Stimulated activated effector memory CD8-positive, alpha-beta T cell treated with anti-CD3 and anti-CD28 coated beads, Interleukin-12 subunit alpha, Interleukin-12 subunit beta, amount 100 ng/mL, for 72 hours (primary cell): ENCODE data around the gene CLEC11A.

Experiments
- ATAC-seq: fragments of 150-1000 bp; cut with Tn5 transposase; 2 replicates; pipeline ENCODE4 v1.10.0; 2021
- DNase-seq, 2 donors: peaks; one replicate each; pipeline ENCODE4 v3.0.0; 2021 to 2022; ENCODE audit warnings: low spot score in 2 of 2
- H3K27ac Mint-ChIP-seq: one replicate; pipeline ENCODE4 v1.8.0; 2022; ENCODE audit warnings: mild to moderate bottlenecking, mixed read lengths
- H3K36me3 Mint-ChIP-seq: one replicate; pipeline ENCODE4 v1.8.0; 2022; ENCODE audit warnings: mild to moderate bottlenecking, mixed read lengths
- H3K4me1 Mint-ChIP-seq: one replicate; pipeline ENCODE4 v1.8.0; 2022; ENCODE audit warnings: mixed read lengths
- H3K4me3 Mint-ChIP-seq: one replicate; pipeline ENCODE4 v1.8.0; 2022; ENCODE audit warnings: mild to moderate bottlenecking, mixed read lengths
- H3K9me3 Mint-ChIP-seq: one replicate; pipeline ENCODE4 v1.8.0; 2022; ENCODE audit warnings: mixed read lengths

The CLEC11A gene

DNA sequence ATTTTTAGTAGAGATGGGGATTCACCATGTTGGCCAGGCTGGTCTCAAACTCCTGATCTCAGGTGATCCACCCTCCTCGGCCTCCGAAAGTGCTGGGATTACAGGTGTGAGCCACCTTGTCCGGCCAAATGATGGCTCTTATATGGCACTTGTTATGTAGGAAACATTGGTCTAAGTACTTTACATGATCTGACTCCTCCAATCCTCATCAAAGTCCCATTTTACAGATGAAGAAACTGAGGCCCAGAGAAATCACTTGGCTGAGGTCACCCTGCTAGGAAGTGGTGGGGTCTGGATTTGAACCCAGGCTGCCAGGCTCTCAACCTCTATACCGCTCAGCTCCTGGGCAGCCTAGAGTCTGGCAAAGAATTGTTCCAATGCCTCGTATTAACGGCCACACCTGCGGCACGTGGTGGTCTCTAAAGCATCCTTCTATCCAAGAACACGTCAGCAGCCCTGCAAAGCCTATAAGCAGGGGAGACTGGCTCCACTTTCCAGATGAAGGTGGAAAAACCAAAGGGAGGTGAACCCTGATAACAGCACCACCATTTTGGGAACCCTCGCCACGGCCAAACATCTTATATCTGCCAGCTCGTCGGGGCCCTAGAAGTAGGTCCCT lies 21.7 kb upstream of the CLEC11A start:
- ATAC-seq: no peak
- Mint-ChIP-seq H3K9me3 (no peaks in the 10 kb centered on the region), H3K4me1 (peaks cover 4% of the 10 kb centered on the region), H3K36me3 (no peaks in the 10 kb centered on the region), H3K27ac (no peak overlapping the region), H3K4me3 (no peak overlapping the region)
- DNase-seq: no peak

DNA sequence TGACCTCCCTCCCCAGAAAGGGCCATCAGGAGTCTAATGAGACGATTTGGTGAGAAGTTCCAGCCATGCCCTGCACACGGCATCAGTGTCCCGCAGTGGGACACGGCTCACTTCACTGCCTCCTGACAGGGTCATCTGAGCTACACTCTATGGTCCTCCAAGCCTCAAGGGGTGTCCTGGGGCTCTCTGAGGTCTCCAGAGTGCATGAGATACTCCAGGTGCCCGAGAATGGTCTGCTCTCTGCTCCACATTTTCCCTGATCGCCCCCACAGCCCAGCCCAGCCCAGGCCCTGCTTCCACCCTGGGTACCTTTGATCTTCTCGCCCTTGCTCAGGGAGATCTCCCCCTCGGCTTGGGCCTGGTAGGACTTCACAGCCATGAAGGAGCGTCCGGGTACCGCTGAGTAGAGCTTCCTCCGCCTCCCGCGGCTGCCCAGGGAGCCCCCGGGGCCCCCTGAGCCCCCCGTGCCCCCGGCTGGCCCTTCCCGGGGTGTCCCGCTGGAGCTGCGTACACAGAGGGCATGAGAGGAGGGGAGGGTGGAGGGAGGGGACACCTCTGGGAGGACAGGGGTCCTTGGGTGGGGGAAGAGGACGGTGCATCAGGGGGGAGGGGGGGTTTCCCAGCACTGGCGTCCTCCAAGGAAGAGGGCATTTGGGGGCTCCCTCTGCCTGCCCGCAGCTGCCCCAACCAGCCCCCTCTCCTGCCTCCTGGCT lies 20.9 kb upstream of the CLEC11A start:
- Mint-ChIP-seq H3K9me3 (no peaks in the 10 kb centered on the region), H3K27ac (no peak overlapping the region), H3K36me3 (no peaks in the 10 kb centered on the region), H3K4me3 (no peak overlapping the region), H3K4me1 (peaks cover 4% of the 10 kb centered on the region)
- no peak for DNase-seq
- ATAC-seq: no peak

DNA sequence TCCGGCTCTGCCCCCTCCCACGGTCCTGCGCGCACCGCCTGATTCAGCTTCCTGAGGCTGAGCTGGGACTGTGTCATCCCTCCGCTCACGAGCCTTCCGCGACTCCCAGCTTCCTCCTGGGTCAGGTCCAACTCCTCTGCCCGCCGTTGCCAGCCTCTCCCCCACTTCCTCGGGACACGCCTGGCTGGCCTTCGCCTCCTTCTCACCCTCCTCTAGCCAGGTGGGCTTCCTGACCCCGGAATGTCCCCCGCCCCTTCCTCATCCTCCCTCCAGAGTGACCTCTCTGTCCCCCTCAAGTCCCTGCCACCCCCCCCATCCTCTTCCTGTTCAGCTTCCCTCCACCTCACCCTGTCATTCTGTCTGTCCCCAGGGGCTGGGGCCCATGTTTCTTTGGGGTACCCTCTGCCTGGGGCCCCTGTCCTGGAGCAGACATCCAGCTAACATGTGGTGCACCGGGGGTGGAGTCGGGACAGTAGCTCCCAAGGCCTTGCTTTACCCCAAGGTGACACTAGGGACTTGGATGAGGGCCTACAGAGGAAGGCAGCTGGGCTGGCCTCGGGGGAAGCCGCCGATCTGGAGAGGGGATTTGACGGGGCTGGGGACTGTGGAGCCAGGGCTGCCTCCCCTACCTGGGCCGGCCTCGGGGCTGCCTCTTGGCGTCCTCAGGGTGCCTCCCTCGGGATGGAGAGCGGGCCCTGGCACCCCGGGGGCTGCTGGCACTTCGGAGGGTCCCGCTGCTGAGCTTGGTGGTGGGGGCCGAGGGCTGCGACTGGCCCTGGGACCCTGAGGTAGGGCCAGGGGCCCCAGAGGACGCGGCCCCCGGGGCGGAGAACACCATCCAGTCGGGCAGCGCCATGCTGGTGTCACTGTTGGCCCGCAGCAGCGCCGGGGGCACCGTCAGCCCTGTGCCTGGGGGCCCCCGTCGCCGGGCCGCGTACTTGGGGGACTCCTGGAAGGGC lies 20.0 kb upstream of the CLEC11A start:
- Mint-ChIP-seq H3K4me3 (no peak overlapping the region), H3K36me3 (no peaks in the 10 kb centered on the region), H3K9me3 (no peaks in the 10 kb centered on the region), H3K27ac (no peak overlapping the region), H3K4me1 (peaks cover 4% of the 10 kb centered on the region)
- DNase-seq (no peak), ATAC-seq (no peak)

DNA sequence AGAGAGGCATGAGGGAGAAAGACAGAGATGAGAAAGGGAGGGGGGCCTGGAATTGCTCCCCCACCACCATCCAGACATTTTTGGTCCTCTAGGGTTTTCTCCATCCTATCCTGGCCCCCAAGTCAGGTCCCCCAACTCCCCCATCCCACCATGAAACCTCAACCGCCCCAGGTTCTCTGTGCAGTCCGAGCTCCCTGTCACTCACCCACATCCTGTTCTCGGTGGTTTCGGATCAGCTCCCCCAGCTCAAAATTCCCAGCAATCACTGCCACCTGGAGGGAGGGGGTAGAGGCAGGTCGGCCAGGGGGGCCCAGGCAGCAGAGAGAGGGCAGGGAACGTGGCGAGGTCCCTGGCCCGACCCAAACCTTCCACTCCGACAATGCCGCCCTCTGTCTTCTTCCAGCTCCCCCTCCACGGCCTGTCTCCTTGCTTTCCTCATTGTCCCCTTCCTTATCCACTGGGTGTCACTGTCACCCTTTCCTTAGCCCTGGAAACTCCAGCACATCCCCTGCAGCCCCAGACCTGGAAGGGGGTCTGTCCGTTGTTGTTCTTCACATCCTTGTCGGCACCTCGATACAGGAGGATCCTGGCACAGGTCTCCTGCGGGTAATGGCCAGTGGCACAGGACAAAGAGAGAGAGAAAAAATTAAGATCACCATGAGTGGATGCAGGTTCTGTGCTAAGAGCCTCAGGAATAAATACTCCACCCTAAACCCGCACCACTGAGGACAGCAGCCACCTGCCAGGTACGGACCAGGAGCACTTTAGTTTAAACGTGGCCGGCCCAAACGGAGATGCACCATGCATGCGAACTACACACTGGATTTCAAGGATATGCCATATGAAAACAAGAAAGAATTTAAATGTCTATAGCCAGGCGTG lies 19.0 kb upstream of the CLEC11A start:
- H3K9me3 Mint-ChIP-seq: no peaks in the 10 kb centered on the region
- no peak overlapping the region for H3K27ac Mint-ChIP-seq
- ATAC-seq (no peak), DNase-seq (no peak)
- no peak overlapping the region for H3K4me3 Mint-ChIP-seq
- no peaks in the 10 kb centered on the region for H3K36me3 Mint-ChIP-seq
- peaks cover 4% of the 10 kb centered on the region for H3K4me1 Mint-ChIP-seq

DNA sequence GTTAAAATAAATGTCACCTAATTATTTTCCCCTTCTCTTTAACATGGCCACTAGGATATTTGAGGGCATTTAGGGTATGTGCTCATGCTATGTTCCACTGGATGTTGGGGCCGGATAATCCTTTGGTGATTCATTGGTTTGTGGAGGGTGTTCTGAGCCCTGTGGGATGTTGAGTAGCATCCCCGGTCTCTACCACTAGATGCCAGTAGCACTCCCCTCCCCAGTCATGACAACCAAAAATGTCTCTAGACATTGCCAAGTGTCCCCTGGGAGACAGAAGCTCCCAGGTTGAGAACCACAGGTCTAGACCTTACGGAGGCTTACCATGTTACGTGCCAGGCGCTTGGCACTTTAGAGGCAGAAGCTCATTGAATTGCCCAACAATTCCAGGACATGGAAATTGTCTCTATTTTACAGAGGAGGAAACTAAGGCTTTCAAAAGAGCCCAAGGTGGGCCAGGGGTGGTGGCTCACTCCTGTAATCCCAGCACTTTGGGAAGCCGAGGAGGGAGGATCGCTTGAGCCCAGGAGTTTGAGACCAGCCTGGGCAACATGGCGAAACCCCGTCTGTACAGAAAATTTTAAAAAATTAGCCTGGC lies 17.6 kb upstream of the CLEC11A start:
- H3K4me3 Mint-ChIP-seq: no peak overlapping the region
- no peaks in the 10 kb centered on the region for H3K9me3 Mint-ChIP-seq
- peaks cover 4% of the 10 kb centered on the region for H3K4me1 Mint-ChIP-seq
- H3K27ac Mint-ChIP-seq: no peak overlapping the region
- no peak for DNase-seq
- H3K36me3 Mint-ChIP-seq: no peaks in the 10 kb centered on the region
- peak; percentile 65 for ATAC-seq

DNA sequence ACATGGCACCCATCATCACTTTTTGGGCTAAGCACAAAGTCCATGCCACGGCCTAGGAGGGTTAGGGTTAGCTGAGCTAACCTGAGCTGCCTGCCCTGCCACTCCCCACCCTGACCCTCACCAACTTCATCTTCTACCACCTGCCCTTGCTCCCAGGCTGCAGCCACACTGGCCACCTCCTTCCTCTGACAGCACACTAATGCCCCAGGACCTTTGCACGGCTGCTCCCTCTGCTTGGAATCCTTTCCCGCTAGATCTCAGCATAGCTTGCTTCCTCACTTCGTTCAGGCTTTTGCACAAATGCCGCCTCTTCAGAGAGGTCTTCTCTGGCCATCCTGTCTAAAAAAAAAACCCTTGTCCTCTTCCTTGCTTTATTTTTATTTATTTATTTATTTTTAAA lies 16.8 kb upstream of the CLEC11A start:
- DNase-seq (no peak), ATAC-seq (no peak)
- Mint-ChIP-seq H3K9me3 (no peaks in the 10 kb centered on the region), H3K36me3 (no peaks in the 10 kb centered on the region), H3K4me3 (no peak overlapping the region), H3K27ac (no peak overlapping the region), H3K4me1 (peaks cover 4% of the 10 kb centered on the region)

DNA sequence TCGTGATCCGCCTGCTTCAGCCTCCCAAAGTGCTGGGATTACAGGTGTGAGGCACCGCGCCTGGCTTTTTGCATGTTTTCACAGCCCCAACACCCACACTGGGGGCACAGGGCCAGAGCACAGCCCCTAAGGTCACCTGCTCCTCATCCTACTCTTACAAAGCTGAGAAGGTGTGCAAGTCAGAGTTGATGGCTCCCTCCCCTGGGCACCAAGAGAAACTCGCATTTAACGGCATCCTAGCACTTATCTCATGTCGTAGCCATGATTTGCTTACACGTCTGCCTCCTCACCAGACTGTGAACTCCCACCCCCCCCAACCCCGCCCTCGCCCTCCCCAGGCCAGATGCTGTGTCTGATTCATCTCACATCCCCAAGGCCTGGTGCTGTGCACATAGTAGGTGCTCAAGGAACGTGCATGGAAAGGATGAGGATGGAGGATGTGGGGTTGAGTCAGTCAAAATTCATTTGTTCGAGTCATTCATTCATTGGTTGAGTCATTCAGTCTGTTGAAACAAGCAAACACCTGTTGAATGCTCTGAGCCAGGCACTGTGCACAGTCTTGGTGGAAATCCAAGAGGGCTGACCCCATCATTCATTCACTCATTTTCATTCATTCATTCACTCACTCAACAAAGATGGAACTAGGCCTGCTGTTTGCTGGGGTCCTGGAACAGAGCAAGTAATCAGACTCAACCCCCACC lies 14.8 kb upstream of the CLEC11A start:
- no peak for ATAC-seq
- H3K4me1 Mint-ChIP-seq: peaks cover 4% of the 10 kb centered on the region
- DNase-seq: no peak

DNA sequence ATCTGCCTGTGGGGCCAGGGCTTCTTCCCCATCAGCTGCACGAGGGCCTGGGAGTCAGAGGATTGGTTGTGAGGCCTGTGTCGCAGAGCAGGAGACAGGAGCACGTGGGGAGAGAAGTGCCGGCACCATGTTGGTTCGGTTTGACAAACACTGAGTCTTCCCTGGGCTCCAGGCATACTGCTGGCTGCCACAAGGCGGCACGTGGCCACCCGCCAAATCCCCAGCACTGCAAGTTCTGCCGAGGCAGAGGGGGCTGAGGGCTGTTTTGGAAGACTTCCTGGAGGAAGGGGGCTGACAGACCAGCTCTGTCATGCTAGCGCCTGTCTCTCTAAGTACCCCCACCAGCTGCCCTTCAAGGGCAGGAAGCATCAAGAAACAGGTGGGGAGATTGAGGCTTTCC lies 13.1 kb upstream of the CLEC11A start:
- no peak for ATAC-seq

More for the DNA sequence above, 14.8 kb upstream of the CLEC11A start:
- no peaks in the 10 kb centered on the region for H3K36me3 Mint-ChIP-seq
- H3K27ac Mint-ChIP-seq: no peak overlapping the region
- no peaks in the 10 kb centered on the region for H3K9me3 Mint-ChIP-seq
- no peak overlapping the region for H3K4me3 Mint-ChIP-seq

DNA sequence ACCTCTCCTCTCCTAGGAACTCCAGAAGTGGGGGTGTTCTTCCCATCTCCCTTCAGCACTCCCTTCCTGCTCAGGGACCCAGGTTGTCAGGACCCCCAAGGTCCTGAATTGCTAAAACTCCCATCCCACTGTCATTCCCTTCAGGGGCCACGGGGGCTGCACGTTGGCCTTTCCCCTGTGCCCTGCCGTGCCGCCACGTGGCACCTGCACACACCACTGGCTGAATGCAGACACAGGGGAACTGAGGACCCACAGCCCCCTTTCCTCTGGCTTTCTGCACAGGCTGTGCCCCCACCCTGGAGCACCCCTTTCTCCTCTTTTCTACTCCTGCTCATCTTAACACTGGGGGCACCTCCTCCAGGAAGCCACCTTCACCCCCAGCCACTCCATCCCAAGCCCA lies 12.6 kb upstream of the CLEC11A start:
- no peak for ATAC-seq
- no peaks in the 10 kb centered on the region for H3K36me3 Mint-ChIP-seq
- no peak for DNase-seq
- no peak overlapping the region for H3K27ac Mint-ChIP-seq
- no peaks in the 10 kb centered on the region for H3K4me1 Mint-ChIP-seq
- H3K4me3 Mint-ChIP-seq: no peak overlapping the region
- no peaks in the 10 kb centered on the region for H3K9me3 Mint-ChIP-seq

More for the DNA sequence above, 13.1 kb upstream of the CLEC11A start:
- no peaks in the 10 kb centered on the region for H3K9me3 Mint-ChIP-seq
- H3K4me1 Mint-ChIP-seq: no peaks in the 10 kb centered on the region
- no peak overlapping the region for H3K27ac Mint-ChIP-seq
- H3K4me3 Mint-ChIP-seq: no peak overlapping the region
- H3K36me3 Mint-ChIP-seq: no peaks in the 10 kb centered on the region
- no peak for DNase-seq

DNA sequence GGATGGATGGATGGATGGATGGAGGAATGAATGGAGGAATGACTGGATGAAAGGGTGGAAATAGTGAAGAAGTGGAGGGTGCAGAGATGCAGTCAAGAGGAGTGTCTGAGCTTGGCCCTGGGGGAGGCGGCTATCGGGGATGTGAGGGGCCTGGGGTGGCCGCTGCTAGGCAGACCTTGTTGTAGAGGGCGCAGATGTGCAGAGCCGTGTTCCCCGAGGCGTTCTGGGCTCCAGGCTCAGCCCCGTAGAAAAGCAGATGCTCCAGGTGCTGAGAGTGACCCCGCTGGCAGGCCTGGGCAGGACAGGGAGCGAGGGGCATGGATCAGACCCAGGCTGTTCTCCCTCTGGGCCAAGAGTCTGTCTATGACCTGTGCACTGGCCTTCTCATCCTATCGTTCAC lies 12.0 kb upstream of the CLEC11A start:
- DNase-seq: no peak
- ATAC-seq: no peak
- H3K27ac Mint-ChIP-seq: no peak overlapping the region
- H3K4me1 Mint-ChIP-seq: no peaks in the 10 kb centered on the region
- no peak overlapping the region for H3K4me3 Mint-ChIP-seq
- H3K9me3 Mint-ChIP-seq: no peaks in the 10 kb centered on the region
- H3K36me3 Mint-ChIP-seq: no peaks in the 10 kb centered on the region

DNA sequence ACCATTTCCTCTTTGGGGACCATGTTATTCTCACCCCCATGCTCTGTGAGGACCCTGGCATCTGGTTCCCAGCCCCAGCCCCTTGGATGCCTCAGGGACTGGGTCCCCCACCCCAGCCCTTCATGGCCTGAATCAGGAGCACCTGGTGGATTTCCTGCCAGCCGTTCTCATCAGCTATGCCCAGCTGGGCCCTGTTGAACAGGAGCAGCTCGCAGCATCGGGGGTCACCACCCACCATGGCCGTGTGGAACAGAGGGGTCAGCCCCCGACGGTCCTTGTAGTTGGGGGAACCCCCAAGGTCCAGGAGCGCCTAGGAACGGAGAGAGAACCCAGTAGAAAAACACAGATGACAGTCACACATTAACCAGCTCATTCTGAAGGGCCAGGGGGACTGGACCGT lies 11.4 kb upstream of the CLEC11A start:
- Mint-ChIP-seq H3K4me1 (no peaks in the 10 kb centered on the region), H3K27ac (no peak overlapping the region), H3K9me3 (no peaks in the 10 kb centered on the region), H3K36me3 (no peaks in the 10 kb centered on the region), H3K4me3 (no peak overlapping the region)
- DNase-seq (no peak), ATAC-seq (no peak)

DNA sequence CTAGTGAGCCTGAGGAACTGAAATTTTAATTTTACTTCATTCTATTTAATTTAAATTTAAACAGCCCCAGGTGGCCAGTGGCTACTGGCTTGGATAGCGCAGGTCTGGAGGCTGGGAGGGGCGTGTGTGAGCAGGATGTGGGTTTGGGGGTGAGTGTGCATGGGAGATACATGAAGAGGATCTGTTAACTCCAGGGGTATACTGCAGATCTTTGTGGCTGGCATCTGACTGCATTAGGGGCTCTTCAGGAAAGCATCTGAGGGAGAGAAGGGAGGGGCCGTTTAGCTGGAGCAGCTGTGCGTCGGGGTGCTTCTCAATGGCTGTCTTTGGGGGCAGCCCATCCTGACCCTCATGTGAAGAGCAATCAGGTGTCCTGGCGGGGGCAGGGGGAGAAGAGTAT lies 10.3 kb upstream of the CLEC11A start:
- H3K27ac Mint-ChIP-seq: no peak overlapping the region
- no peaks in the 10 kb centered on the region for H3K9me3 Mint-ChIP-seq
- H3K4me1 Mint-ChIP-seq: no peaks in the 10 kb centered on the region
- H3K4me3 Mint-ChIP-seq: no peak overlapping the region
- ATAC-seq: no peak
- DNase-seq: no peak
- H3K36me3 Mint-ChIP-seq: no peaks in the 10 kb centered on the region

DNA sequence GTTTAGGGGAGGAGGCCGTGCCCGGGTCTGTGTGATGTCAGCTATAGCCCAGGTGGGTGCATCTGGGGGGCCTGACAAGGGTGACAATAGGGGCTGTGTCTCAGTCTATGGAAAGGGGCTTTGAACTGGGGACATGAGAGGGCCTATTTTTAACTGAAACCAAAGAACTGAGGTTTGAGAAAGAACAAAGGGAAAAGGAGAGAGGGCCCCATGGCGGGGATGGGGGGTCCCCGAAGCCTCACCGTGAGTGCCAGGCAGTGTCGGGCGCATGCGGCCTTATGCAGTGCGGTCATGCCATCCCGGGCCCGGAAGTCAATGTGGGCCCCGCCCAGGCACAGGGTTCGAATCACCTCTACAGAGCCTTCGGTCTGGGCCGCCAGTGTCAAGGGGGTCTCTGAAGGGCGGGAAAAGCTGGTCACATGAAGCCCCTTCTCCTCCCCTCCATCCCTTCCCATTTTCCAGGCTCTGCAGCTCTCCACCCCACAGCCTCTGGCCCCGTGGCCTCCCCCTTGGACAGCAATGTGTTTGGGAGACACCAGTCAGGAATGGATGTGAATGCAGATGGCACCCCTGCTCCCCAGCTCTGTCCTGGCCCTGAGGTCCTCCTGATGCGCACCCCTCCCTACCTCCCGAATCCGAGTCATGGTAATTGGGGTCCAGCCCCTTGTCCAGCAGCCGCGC lies 9.5 kb upstream of the CLEC11A start:
- H3K4me3 Mint-ChIP-seq: no peak overlapping the region
- no peaks in the 10 kb centered on the region for H3K9me3 Mint-ChIP-seq
- no peaks in the 10 kb centered on the region for H3K4me1 Mint-ChIP-seq
- no peak for DNase-seq
- no peak for ATAC-seq
- no peaks in the 10 kb centered on the region for H3K36me3 Mint-ChIP-seq
- H3K27ac Mint-ChIP-seq: no peak overlapping the region
